WTC11 (cell line): ENCODE results near the gene TBKBP1. TPM values are rescaled to one million over a fixed set of nuclear protein-coding genes. Genes with fewer than 3 reads are reported as not detected.

Source experiments
- ATAC-seq: fragments of 200-7000 bp; cut with Tn5 transposase; 2 replicates; pipeline ENCODE4 v1.10.0; 2021; ENCODE audit warnings: mild to moderate bottlenecking, moderate library complexity
- CTCF ChIA-PET: fragments of 300-600 bp; sonication (Branson Sonifier 250); formaldehyde crosslinking; loops from one replicate; lab custom pipeline; 2021; ENCODE audit warnings: antibody characterized with exemption; lab: Charles Lee
- POLR2A ChIA-PET: fragments of 350-600 bp; sonication (Branson Sonifier 250); formaldehyde crosslinking; loops from one replicate; lab custom pipeline; 2021; ENCODE audit warnings: antibody characterized with exemption; lab: Charles Lee
- DNase-seq: peaks from one replicate; pipeline ENCODE4 v3.0.0; 2021; ENCODE audit warnings: low spot score
- H3K27ac Mint-ChIP-seq: 2 replicates; pipeline ENCODE4 v1.8.0; 2021; ENCODE audit warnings: mixed read lengths
- H3K27me3 Mint-ChIP-seq: 2 replicates; pipeline ENCODE4 v1.8.0; 2021; ENCODE audit warnings: low read depth, mild to moderate bottlenecking, moderate library complexity, mixed read lengths
- H3K36me3 Mint-ChIP-seq: 2 replicates; pipeline ENCODE4 v1.8.0; 2021; ENCODE audit warnings: mixed read lengths
- H3K4me1 Mint-ChIP-seq: 2 replicates; pipeline ENCODE4 v1.8.0; 2022; ENCODE audit warnings: mixed read lengths
- H3K4me3 Mint-ChIP-seq: 2 replicates; pipeline ENCODE4 v1.8.0; 2021; ENCODE audit warnings: mild to moderate bottlenecking, moderate library complexity, mixed read lengths
- H3K9me3 Mint-ChIP-seq: 2 replicates; pipeline ENCODE4 v1.8.0; 2021; ENCODE audit warnings: mixed read lengths
- AFF4 ChIP-seq: sonication (generic); formaldehyde crosslinking; IDR thresholded peaks from 2 replicates; pipeline ENCODE4 v1.8.1; 2023; ENCODE audit warnings: mild to moderate bottlenecking, missing genetic modification reagents, borderline replicate concordance
- ATF2 ChIP-seq: sonication (generic); formaldehyde crosslinking; IDR thresholded peaks from 2 replicates; pipeline ENCODE4 v1.8.1; 2022; ENCODE audit warnings: low read depth, missing genetic modification reagents, borderline replicate concordance
- FOXJ3 ChIP-seq: sonication (generic); formaldehyde crosslinking; IDR thresholded peaks from 2 replicates; pipeline ENCODE4 v1.9.0; 2021; ENCODE audit warnings: missing genetic modification reagents, mild to moderate bottlenecking, borderline replicate concordance
- FOXP4 ChIP-seq: sonication (generic); formaldehyde crosslinking; IDR thresholded peaks from 2 replicates; pipeline ENCODE4 v1.8.0; 2022; ENCODE audit warnings: mild to moderate bottlenecking, missing genetic modification reagents
- GTF2I ChIP-seq: fragments of 250-450 bp; sonication (Bioruptor Pico); conservative IDR thresholded peaks from 2 replicates; pipeline ENCODE4 v1.4.0; 2021; ENCODE audit warnings: mild to moderate bottlenecking
- JUN ChIP-seq: sonication (generic); formaldehyde crosslinking; IDR thresholded peaks from 2 replicates; pipeline ENCODE4 v1.8.0; 2023; ENCODE audit warnings: mild to moderate bottlenecking, missing genetic modification reagents
- MYBL2 ChIP-seq: sonication (generic); formaldehyde crosslinking; IDR thresholded peaks from 2 replicates; pipeline ENCODE4 v1.8.1; 2023; ENCODE audit warnings: mild to moderate bottlenecking, moderate library complexity, missing genetic modification reagents
- NFYB ChIP-seq: sonication (generic); formaldehyde crosslinking; conservative IDR thresholded peaks from 2 replicates; pipeline ENCODE4 v1.8.0; 2022; ENCODE audit warnings: low read depth, missing genetic modification reagents
- NR3C1 ChIP-seq: sonication (generic); formaldehyde crosslinking; conservative IDR thresholded peaks from 2 replicates; pipeline ENCODE4 v1.8.1; 2023; ENCODE audit warnings: low read depth, mild to moderate bottlenecking, missing genetic modification reagents
- OVOL2 ChIP-seq: fragments of 250-450 bp; sonication (Bioruptor Pico); IDR thresholded peaks from 2 replicates; pipeline ENCODE4 v1.9.0; 2021; ENCODE audit warnings: mild to moderate bottlenecking, borderline replicate concordance
- SMAD4 ChIP-seq: sonication (generic); formaldehyde crosslinking; IDR thresholded peaks from 2 replicates; pipeline ENCODE4 v1.8.0; 2022; ENCODE audit warnings: mild to moderate bottlenecking, missing genetic modification reagents
- SOX15 ChIP-seq: fragments of 250-450 bp; sonication (Bioruptor Pico); IDR thresholded peaks from 2 replicates; pipeline ENCODE4 v1.9.0; 2021; ENCODE audit warnings: mild to moderate bottlenecking
- TCF7 ChIP-seq: sonication (generic); formaldehyde crosslinking; IDR thresholded peaks from 2 replicates; pipeline ENCODE4 v1.8.0; 2022; ENCODE audit warnings: mild to moderate bottlenecking, low read depth, missing genetic modification reagents, moderate library complexity
- ZNF138 ChIP-seq: sonication (generic); formaldehyde crosslinking; conservative IDR thresholded peaks from 2 replicates; pipeline ENCODE4 v1.8.1; 2022; ENCODE audit warnings: mild to moderate bottlenecking, moderate library complexity, missing genetic modification reagents
- total RNA-seq: library from RNA; stranded (reverse); gene quantifications from 3 replicates; pipeline ENCODE4 v1.2.3, GENCODE V29; 2021
- TF ChIP-seq, protein P1 (sequence below): fragments of 250-450 bp; sonication (Bioruptor Pico); IDR thresholded peaks from 2 replicates; pipeline ENCODE4 v1.9.0; 2021; ENCODE audit warnings: mild to moderate bottlenecking, borderline replicate concordance
- TF ChIP-seq, protein P2 (sequence below): sonication (generic); formaldehyde crosslinking; IDR thresholded peaks from 2 replicates; pipeline ENCODE4 v1.8.1; 2022; ENCODE audit warnings: missing genetic modification reagents, borderline replicate concordance

The TBKBP1 gene
- total RNA-seq, 1 experiment from 2014 or later = 17.4 TPM

- H3K27me3 Mint-ChIP-seq = peaks cover 42% of the 10 kb centered on the region
- H3K9me3 Mint-ChIP-seq = no peaks in the 10 kb centered on the region
- no peak overlapping the region for H3K4me3 Mint-ChIP-seq
- TF ChIP-seq TCF7 (CRISPR knock-in tag) (no peak), NR3C1 (CRISPR knock-in tag) (no peak), OVOL2 (no peak), ATF2 (CRISPR knock-in tag) (no peak)
- TF ChIP-seq, protein P1, sequence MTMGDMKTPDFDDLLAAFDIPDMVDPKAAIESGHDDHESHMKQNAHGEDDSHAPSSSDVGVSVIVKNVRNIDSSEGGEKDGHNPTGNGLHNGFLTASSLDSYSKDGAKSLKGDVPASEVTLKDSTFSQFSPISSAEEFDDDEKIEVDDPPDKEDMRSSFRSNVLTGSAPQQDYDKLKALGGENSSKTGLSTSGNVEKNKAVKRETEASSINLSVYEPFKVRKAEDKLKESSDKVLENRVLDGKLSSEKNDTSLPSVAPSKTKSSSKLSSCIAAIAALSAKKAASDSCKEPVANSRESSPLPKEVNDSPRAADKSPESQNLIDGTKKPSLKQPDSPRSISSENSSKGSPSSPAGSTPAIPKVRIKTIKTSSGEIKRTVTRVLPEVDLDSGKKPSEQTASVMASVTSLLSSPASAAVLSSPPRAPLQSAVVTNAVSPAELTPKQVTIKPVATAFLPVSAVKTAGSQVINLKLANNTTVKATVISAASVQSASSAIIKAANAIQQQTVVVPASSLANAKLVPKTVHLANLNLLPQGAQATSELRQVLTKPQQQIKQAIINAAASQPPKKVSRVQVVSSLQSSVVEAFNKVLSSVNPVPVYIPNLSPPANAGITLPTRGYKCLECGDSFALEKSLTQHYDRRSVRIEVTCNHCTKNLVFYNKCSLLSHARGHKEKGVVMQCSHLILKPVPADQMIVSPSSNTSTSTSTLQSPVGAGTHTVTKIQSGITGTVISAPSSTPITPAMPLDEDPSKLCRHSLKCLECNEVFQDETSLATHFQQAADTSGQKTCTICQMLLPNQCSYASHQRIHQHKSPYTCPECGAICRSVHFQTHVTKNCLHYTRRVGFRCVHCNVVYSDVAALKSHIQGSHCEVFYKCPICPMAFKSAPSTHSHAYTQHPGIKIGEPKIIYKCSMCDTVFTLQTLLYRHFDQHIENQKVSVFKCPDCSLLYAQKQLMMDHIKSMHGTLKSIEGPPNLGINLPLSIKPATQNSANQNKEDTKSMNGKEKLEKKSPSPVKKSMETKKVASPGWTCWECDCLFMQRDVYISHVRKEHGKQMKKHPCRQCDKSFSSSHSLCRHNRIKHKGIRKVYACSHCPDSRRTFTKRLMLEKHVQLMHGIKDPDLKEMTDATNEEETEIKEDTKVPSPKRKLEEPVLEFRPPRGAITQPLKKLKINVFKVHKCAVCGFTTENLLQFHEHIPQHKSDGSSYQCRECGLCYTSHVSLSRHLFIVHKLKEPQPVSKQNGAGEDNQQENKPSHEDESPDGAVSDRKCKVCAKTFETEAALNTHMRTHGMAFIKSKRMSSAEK (CRISPR knock-in tag) = no peak
- DNase-seq = no peak
- POLR2A ChIA-PET = no interaction called here
- no peak for ATAC-seq
- H3K27ac Mint-ChIP-seq = no peak overlapping the region; the same call in 1 of the 2 replicates
- H3K36me3 Mint-ChIP-seq = no peaks in the 10 kb centered on the region
- CTCF ChIA-PET = interaction anchor here (0.6 to 1.7 kb wide), 5 partner anchors 8 to 31 kb away, joined by 3 to 8 read pairs (median 3); partner anchors contain the start of genes TBKBP1 and TBX21
- peaks cover 19% of the 10 kb centered on the region for H3K4me1 Mint-ChIP-seq
Measured at GRCh38 chr17:47724705-47725104, 30.7 kb downstream of the TBKBP1 start.

- no peaks in the 10 kb centered on the region for H3K36me3 Mint-ChIP-seq
- ChIA-PET CTCF (interaction anchor here (0.7 to 1.7 kb wide), 5 partner anchors 7 to 122 kb away, joined by 3 to 6 read pairs (median 3); partner anchors contain the start of gene TBX21), POLR2A (no interaction called here)
- H3K4me3 Mint-ChIP-seq = no peak overlapping the region
- no peaks in the 10 kb centered on the region for H3K9me3 Mint-ChIP-seq
- DNase-seq (no peak), ATAC-seq (no peak)
- H3K27me3 Mint-ChIP-seq = peaks cover 42% of the 10 kb centered on the region
- no peak for TF ChIP-seq JUN
- 0 out of 2 replicates have a peak, but pooled peaks have one; percentile 41 for TF ChIP-seq GTF2I (CRISPR knock-in tag)
- peaks cover 14% of the 10 kb centered on the region for H3K4me1 Mint-ChIP-seq
- no peak overlapping the region for H3K27ac Mint-ChIP-seq
Measured at GRCh38 chr17:47725446-47726111, 31.6 kb downstream of the TBKBP1 start.

DNA sequence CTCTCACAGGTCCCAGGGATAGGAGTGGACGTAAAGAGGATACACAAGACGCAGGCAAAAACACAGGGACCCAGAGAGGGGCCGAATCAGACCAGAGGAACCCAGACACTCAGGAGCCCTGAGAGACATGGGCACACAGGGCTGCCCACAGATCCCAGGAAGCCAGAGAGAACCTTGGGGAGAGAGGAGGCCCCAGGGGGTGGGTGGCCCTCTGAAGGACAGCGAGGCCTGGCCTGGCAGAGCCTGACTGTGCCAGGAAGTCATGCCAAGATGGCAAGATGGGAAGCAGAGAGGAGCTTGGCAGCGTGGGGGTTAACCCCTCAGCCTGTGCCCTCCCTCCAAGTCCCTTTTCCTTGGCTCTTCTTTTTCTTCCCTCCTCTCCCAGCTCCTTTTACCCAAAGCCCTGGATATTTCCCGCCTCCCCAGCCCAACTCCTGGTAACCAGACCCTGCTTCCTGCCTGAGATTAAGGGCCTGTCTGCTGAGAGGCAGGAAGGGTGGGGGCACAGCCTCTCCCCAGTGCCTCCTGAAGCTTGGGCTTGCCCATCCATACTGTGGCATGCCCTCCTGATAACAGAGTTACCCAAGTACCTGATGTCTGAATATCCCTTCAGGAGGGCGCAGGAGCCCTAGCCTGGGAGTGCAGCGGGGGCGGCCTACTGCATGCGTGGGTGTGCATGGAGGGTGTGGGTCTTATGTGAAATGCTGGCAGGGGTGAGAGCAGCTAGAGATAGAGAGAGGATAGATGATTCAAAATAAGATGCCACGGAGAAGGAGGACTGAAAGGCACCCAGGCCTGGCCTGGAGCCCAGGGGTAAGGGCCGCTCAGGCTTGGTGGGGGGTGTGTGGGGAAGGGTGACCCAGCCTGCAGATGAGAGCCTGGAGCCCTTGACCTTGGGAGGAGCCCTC is 33.1 kb downstream of the TBKBP1 start:
- peaks cover 8% of the 10 kb centered on the region for H3K4me1 Mint-ChIP-seq
- H3K9me3 Mint-ChIP-seq = no peaks in the 10 kb centered on the region
- no peak overlapping the region for H3K4me3 Mint-ChIP-seq
- peaks cover 42% of the 10 kb centered on the region for H3K27me3 Mint-ChIP-seq
- ATAC-seq (peak; percentile 61), DNase-seq (no peak)
- TF ChIP-seq SMAD4 (no peak), FOXJ3 (no peak), AFF4 (no peak), SOX15 (CRISPR knock-in tag) (no peak), NFYB (CRISPR knock-in tag) (no peak), ZNF138 (no peak), FOXP4 (no peak), MYBL2 (CRISPR knock-in tag) (no peak)
- TF ChIP-seq, protein P2, sequence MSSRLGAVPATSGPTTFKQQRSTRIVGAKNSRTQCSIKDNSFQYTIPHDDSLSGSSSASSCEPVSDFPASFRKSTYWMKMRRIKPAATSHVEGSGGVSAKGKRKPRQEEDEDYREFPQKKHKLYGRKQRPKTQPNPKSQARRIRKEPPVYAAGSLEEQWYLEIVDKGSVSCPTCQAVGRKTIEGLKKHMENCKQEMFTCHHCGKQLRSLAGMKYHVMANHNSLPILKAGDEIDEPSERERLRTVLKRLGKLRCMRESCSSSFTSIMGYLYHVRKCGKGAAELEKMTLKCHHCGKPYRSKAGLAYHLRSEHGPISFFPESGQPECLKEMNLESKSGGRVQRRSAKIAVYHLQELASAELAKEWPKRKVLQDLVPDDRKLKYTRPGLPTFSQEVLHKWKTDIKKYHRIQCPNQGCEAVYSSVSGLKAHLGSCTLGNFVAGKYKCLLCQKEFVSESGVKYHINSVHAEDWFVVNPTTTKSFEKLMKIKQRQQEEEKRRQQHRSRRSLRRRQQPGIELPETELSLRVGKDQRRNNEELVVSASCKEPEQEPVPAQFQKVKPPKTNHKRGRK (CRISPR knock-in tag) = no peak
- ChIA-PET CTCF (interaction anchor here (0.6 to 0.7 kb wide), 2 partner anchors 15 to 26 kb away, joined by 3 read pairs; no protein-coding TSS in a partner anchor), POLR2A (no interaction called here)
- H3K27ac Mint-ChIP-seq = no peak overlapping the region
- H3K36me3 Mint-ChIP-seq = no peaks in the 10 kb centered on the region
